ENCODE results near the gene NEIL3. TPM values are rescaled to one million over a fixed set of nuclear protein-coding genes. Genes with fewer than 3 reads are reported as not detected.
A peak's percentile ranks its signal among the peaks of the same experiment; 100 is the strongest.

NEIL3 gene
- total and polyA plus RNA-seq, 2 donors (not counting 1 experiment from before 2014, with no cell fraction given): 0.15 TPM; not detected in 1

- TF ChIP-seq, protein P1, sequence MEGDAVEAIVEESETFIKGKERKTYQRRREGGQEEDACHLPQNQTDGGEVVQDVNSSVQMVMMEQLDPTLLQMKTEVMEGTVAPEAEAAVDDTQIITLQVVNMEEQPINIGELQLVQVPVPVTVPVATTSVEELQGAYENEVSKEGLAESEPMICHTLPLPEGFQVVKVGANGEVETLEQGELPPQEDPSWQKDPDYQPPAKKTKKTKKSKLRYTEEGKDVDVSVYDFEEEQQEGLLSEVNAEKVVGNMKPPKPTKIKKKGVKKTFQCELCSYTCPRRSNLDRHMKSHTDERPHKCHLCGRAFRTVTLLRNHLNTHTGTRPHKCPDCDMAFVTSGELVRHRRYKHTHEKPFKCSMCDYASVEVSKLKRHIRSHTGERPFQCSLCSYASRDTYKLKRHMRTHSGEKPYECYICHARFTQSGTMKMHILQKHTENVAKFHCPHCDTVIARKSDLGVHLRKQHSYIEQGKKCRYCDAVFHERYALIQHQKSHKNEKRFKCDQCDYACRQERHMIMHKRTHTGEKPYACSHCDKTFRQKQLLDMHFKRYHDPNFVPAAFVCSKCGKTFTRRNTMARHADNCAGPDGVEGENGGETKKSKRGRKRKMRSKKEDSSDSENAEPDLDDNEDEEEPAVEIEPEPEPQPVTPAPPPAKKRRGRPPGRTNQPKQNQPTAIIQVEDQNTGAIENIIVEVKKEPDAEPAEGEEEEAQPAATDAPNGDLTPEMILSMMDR (IDR thresholded peaks at IDR 0.05): no peak
- TF ChIP-seq EZH2 (IDR thresholded peaks at IDR 0.05; ENCODE audit: borderline replicate concordance, insufficient read depth, low read depth, low read length, poor library complexity, severe bottlenecking): no peak
- H3K4me1 ChIP-seq (ENCODE audit: control insufficient read depth in 2 of 2, insufficient read depth in 2 of 2, low read length in 2 of 2): peaks cover 9% of the 10 kb centered on the region in 2 donors
- H3K4me1 Mint-ChIP-seq: peaks cover 23% of the 10 kb centered on the region
- no peaks in the 10 kb centered on the region for H3K79me2 ChIP-seq (ENCODE audit: control insufficient read depth, insufficient read depth, low read length)
- no peak overlapping the region for H3K4me2 ChIP-seq (replicated peaks; ENCODE audit: low read depth, low read length, poor library complexity, severe bottlenecking)
- no peaks in the 10 kb centered on the region for H3K9me3 Mint-ChIP-seq (ENCODE audit: insufficient read depth)
- no peaks in the 10 kb centered on the region for H3K27me3 ChIP-seq (replicated peaks in 1 of 4; ENCODE audit: control extremely low read depth in 1 of 4, control insufficient read depth in 3 of 4, insufficient read depth in 4 of 4, low read length in 3 of 4)
- no peak overlapping the region for H3K9ac ChIP-seq (ENCODE audit: low read length)
- H3K27ac Mint-ChIP-seq: no peak overlapping the region
- ChIA-PET CTCF (no interaction called here), POLR2A (no interaction called here)
- DNase-seq (no peak), ATAC-seq (ENCODE audit: low read depth) (no peak)
- no peaks in the 10 kb centered on the region for H4K20me1 ChIP-seq (ENCODE audit: control insufficient read depth, insufficient read depth, low read length, poor library complexity, severe bottlenecking)
- H3K36me3 ChIP-seq (replicated peaks in 1 of 2; ENCODE audit: control extremely low read depth in 1 of 2, control insufficient read depth in 1 of 2, extremely low read depth in 1 of 2, insufficient read depth in 2 of 2, low read length in 1 of 2): no peaks in the 10 kb centered on the region
- H3K9me3 ChIP-seq (ENCODE audit: control extremely low read depth in 1 of 3, control insufficient read depth in 2 of 3, insufficient read depth in 1 of 3, low read length in 2 of 3): no peaks in the 10 kb centered on the region
- H3K27me3 Mint-ChIP-seq: no peaks in the 10 kb centered on the region
- H2AFZ ChIP-seq (ENCODE audit: insufficient read depth, low read depth, low read length, poor library complexity, severe bottlenecking): no peak overlapping the region
- intact Hi-C loops (cut with micrococcal nuclease): no loop called here
- no CpG with 5 or more reads among the region's 7 CpGs for WGBS (ENCODE audit: insufficient coverage)
- H3K27ac ChIP-seq (ENCODE audit: low read length in 2 of 2): no peak overlapping the region
- peak overlapping the region; percentile 5 for H3K4me3 Mint-ChIP-seq
- H3K4me3 ChIP-seq (ENCODE audit: control extremely low read depth in 1 of 5, extremely low read depth in 1 of 5, insufficient read depth in 1 of 5, low read depth in 2 of 5, low read length in 4 of 5): no peak overlapping the region
Measured at GRCh38 chr4:177311589-177311988, 1.9 kb downstream of the NEIL3 start.

- intact Hi-C loops (cut with micrococcal nuclease): no loop called here
- TF ChIP-seq EZH2 (IDR thresholded peaks at IDR 0.05; ENCODE audit: borderline replicate concordance, insufficient read depth, low read depth, low read length, poor library complexity, severe bottlenecking): no peak
- TF ChIP-seq, protein P1 (IDR thresholded peaks at IDR 0.05): no peak
- H3K4me1 Mint-ChIP-seq: peaks cover 24% of the 10 kb centered on the region
- no peaks in the 10 kb centered on the region for H3K9me3 Mint-ChIP-seq (ENCODE audit: insufficient read depth)
- Histone ChIP-seq H3K36me3 (replicated peaks in 1 of 2; ENCODE audit: control extremely low read depth in 1 of 2, control insufficient read depth in 1 of 2, extremely low read depth in 1 of 2, insufficient read depth in 2 of 2, low read length in 1 of 2) (no peaks in the 10 kb centered on the region), H3K9ac (ENCODE audit: low read length) (no peak overlapping the region), H3K27ac (ENCODE audit: low read length in 2 of 2) (no peak overlapping the region), H3K4me1 (ENCODE audit: control insufficient read depth in 2 of 2, insufficient read depth in 2 of 2, low read length in 2 of 2) (peaks cover 9 to 10% of the 10 kb centered on the region in 2 donors), H3K27me3 (replicated peaks in 1 of 4; ENCODE audit: control extremely low read depth in 1 of 4, control insufficient read depth in 3 of 4, insufficient read depth in 4 of 4, low read length in 3 of 4) (no peaks in the 10 kb centered on the region), H3K9me3 (ENCODE audit: control extremely low read depth in 1 of 3, control insufficient read depth in 2 of 3, insufficient read depth in 1 of 3, low read length in 2 of 3) (no peaks in the 10 kb centered on the region), H3K4me2 (replicated peaks; ENCODE audit: low read depth, low read length, poor library complexity, severe bottlenecking) (no peak overlapping the region), H4K20me1 (ENCODE audit: control insufficient read depth, insufficient read depth, low read length, poor library complexity, severe bottlenecking) (no peaks in the 10 kb centered on the region), H2AFZ (ENCODE audit: insufficient read depth, low read depth, low read length, poor library complexity, severe bottlenecking) (no peak overlapping the region), H3K4me3 (ENCODE audit: control extremely low read depth in 1 of 5, extremely low read depth in 1 of 5, insufficient read depth in 1 of 5, low read depth in 2 of 5, low read length in 4 of 5) (no peak overlapping the region), H3K79me2 (ENCODE audit: control insufficient read depth, insufficient read depth, low read length) (no peaks in the 10 kb centered on the region)
- no peak for ATAC-seq (ENCODE audit: low read depth)
- H3K27me3 Mint-ChIP-seq: no peaks in the 10 kb centered on the region
- no CpG with 5 or more reads among the region's 1 CpG for WGBS (ENCODE audit: insufficient coverage)
- ChIA-PET CTCF (no interaction called here), POLR2A (no interaction called here)
- no peak for DNase-seq
- H3K27ac Mint-ChIP-seq: no peak overlapping the region
- H3K4me3 Mint-ChIP-seq: no peak overlapping the region
Measured at GRCh38 chr4:177313263-177313662, 3.6 kb downstream of the NEIL3 start.
